GM12892 (cell line): ENCODE measurements around the gene ATAT1.

Source experiments
- POLR2A ChIP-seq: IDR thresholded peaks from 2 replicates; pipeline ENCODE4 v1.6.1; 2011; ENCODE audit warnings: low read depth, low read length, control low read depth
- POLR2AphosphoS5 ChIP-seq: IDR thresholded peaks from 2 replicates; pipeline ENCODE4 v1.6.1; 2011; ENCODE audit warnings: low read depth, low read length, control low read depth
- TAF1 ChIP-seq: IDR thresholded peaks from 2 replicates; pipeline ENCODE4 v1.6.1; 2011; ENCODE audit warnings: low read depth, mild to moderate bottlenecking, control low read depth, low read length, borderline replicate concordance

GRCh38 chr6:30626484-30627366 is at the start of gene ATAT1:
- TF ChIP-seq TAF1 (peak; percentile 58; the same call in 1 of the 2 replicates), POLR2A (peak; percentile 87), POLR2AphosphoS5 (peak; percentile 85)
